Measurements from ENCODE around the gene SEMA5A. TPM values are rescaled to one million over a fixed set of nuclear protein-coding genes. Genes with fewer than 3 reads are reported as not detected.

The SEMA5A gene
- total RNA-seq, 4 donors from 2014 or later = 2.3 to 4.7 (median 3.7) TPM

DNA sequence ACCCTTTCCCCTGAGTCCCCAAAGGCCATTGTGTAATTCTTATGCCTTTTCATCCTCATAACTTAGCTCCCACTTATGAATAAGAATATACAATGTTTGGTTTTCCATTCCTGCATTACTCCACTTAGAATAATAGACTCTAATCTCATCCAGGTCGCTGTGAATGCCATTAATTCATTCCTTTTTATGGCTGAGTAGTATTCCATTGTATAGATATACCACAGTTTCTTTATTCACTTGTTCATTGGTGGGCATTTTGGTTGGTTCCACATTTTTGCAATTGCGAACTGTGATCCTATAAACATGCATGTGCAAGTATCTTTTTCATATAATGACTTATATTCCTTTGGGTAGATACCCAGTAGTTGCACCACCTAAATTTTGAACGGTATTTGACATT, 101.5 kb downstream of the SEMA5A start:
- Histone ChIP-seq H3K4me3 (no peak overlapping the region), H3K4me1 (peaks cover 0 to 4% (median 0%) of the 10 kb centered on the region in 3 donors), H3K36me3 (no peaks in the 10 kb centered on the region), H3K27ac (no peak overlapping the region), H3K27me3 (no peaks in the 10 kb centered on the region), H3K9me3 (no peaks in the 10 kb centered on the region)
- no peak for TF ChIP-seq POLR2AphosphoS5 (IDR thresholded peaks at IDR 0.05)
- TF ChIP-seq CTCF (IDR thresholded peaks at IDR 0.05) = no peak
- TF ChIP-seq POLR2A (IDR thresholded peaks at IDR 0.05) = no peak
- no peak for TF ChIP-seq EP300 (IDR thresholded peaks at IDR 0.05)
- WGBS, 2 donors (ENCODE audit: low coverage in 1 of 2) = 87 to 100% methylated on average over 2 to 3 of the region's 3 CpGs
- ATAC-seq = no peak

DNA sequence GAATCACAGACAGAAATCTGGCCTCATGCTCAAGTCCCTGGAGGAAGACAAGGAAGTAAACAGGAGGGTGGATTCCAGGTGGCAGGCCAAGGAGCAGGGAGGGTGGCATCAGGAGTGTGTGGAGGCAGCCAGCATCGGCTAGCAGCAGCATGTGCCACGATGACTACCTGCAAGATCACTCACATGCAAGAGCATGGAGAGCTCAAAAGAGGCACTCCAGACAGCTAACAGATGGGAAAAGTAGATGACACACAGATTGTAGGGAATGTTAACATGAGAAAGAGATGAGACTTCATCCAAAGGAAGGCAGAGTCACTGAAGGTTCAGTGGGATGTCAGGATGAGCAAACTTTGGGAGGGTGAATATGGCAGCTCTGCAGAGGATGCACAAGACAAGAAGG, 104.3 kb downstream of the SEMA5A start:
- Histone ChIP-seq H3K27me3 (no peaks in the 10 kb centered on the region), H3K36me3 (no peaks in the 10 kb centered on the region), H3K4me3 (no peak overlapping the region), H3K9me3 (no peaks in the 10 kb centered on the region), H3K27ac (no peak overlapping the region), H3K4me1 (peaks cover 0 to 4% (median 0%) of the 10 kb centered on the region in 3 donors)
- no peak for TF ChIP-seq EP300 (IDR thresholded peaks at IDR 0.05)
- TF ChIP-seq POLR2A (IDR thresholded peaks at IDR 0.05) = no peak
- no peak for TF ChIP-seq CTCF (IDR thresholded peaks at IDR 0.05)
- TF ChIP-seq POLR2AphosphoS5 (IDR thresholded peaks at IDR 0.05) = no peak
- 72 to 94% methylated on average over 2 of the region's 2 CpGs for WGBS, 2 donors (ENCODE audit: low coverage in 1 of 2)
- no peak for ATAC-seq

DNA sequence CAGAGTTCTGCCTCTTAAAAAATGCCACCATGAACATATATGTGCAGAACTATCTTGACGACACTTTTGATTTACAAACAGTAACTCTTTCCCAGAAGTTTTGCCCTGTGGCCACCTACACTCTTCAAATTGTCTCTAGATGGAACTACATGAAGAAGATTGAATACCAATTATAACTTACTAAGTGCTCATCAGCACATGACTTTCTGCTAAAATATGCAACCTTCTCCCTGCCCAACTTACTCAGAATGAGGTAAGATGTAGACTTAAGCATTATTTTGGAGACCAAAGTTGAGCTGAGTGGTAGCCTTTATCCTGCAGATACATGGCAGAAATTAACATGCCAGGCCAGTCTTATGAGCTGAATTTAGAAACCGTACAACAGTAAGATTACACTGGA, 105.4 kb downstream of the SEMA5A start:
- Histone ChIP-seq H3K9me3 (no peaks in the 10 kb centered on the region), H3K27ac (no peak overlapping the region), H3K27me3 (no peaks in the 10 kb centered on the region), H3K4me3 (no peak overlapping the region), H3K4me1 (no peaks in the 10 kb centered on the region), H3K36me3 (no peaks in the 10 kb centered on the region)
- 59 to 63% methylated on average over 1 to 2 of the region's 2 CpGs for WGBS, 2 donors (ENCODE audit: low coverage in 1 of 2)
- TF ChIP-seq EP300 (IDR thresholded peaks at IDR 0.05) (no peak), POLR2A (IDR thresholded peaks at IDR 0.05) (no peak), POLR2AphosphoS5 (IDR thresholded peaks at IDR 0.05) (no peak), CTCF (IDR thresholded peaks at IDR 0.05) (no peak)
- no peak for ATAC-seq

GRCh38 chr5:9439531-9440292, 106.2 kb downstream of the SEMA5A start:
- 14 to 30% methylated on average over 1 to 3 of the region's 5 CpGs for WGBS, 2 donors (ENCODE audit: low coverage in 1 of 2)
- ATAC-seq = no peak
- Histone ChIP-seq H3K36me3 (no peaks in the 10 kb centered on the region), H3K27me3 (no peaks in the 10 kb centered on the region), H3K4me1 (no peaks in the 10 kb centered on the region), H3K9me3 (no peaks in the 10 kb centered on the region), H3K4me3 (no peak overlapping the region), H3K27ac (no peak overlapping the region)
- TF ChIP-seq EP300 (IDR thresholded peaks at IDR 0.05) = no peak
- no peak for TF ChIP-seq POLR2AphosphoS5 (IDR thresholded peaks at IDR 0.05)
- TF ChIP-seq CTCF (IDR thresholded peaks at IDR 0.05) = no peak
- TF ChIP-seq POLR2A (IDR thresholded peaks at IDR 0.05) = no peak

Data from gastroesophageal sphincter (tissue), 4 donors.